Liver (tissue), 9 donors: ENCODE results near the gene CCDC81. TPM values are rescaled to one million over a fixed set of nuclear protein-coding genes. Genes with fewer than 3 reads are reported as not detected.

Experiments used
- DNase-seq: peaks from one replicate; pipeline ENCODE4 v3.0.0-alpha.2; 2017; ENCODE audit warnings: low spot score
- H3K27ac ChIP-seq, 2 donors: one replicate each; pipeline ENCODE4 v1.7.0; 2013; ENCODE audit warnings: inconsistent platforms in 2 of 2, low read length in 2 of 2, control low read depth in 1 of 2, low read depth in 1 of 2, mild to moderate bottlenecking in 1 of 2
- H3K27me3 ChIP-seq, 4 donors: one replicate each; pipeline versions ENCODE4 v1.6.1 to v1.7.0; 2013; ENCODE audit warnings: low read length in 3 of 4, inconsistent platforms in 1 of 4, mild to moderate bottlenecking in 1 of 4, moderate library complexity in 1 of 4; ENCODE audit not compliant: control insufficient read depth in 4 of 4, insufficient read depth in 4 of 4
- H3K36me3 ChIP-seq, 4 donors: one replicate each; pipeline versions ENCODE4 v1.6.1 to v1.7.0; 2013; ENCODE audit warnings: low read length in 3 of 4, mild to moderate bottlenecking in 3 of 4, low read depth in 1 of 4, moderate library complexity in 1 of 4; ENCODE audit not compliant: control insufficient read depth in 4 of 4, insufficient read depth in 3 of 4
- H3K4me1 ChIP-seq, 4 donors: one replicate each; pipeline versions ENCODE4 v1.6.1 to v1.7.0; 2013; ENCODE audit warnings: low read length in 3 of 4, mild to moderate bottlenecking in 3 of 4, moderate library complexity in 1 of 4; ENCODE audit not compliant: control insufficient read depth in 4 of 4, insufficient read depth in 4 of 4
- H3K4me3 ChIP-seq, 3 donors: one replicate each; pipeline versions ENCODE4 v1.6.1 to v1.7.0; 2013; ENCODE audit warnings: low read length in 3 of 3, control low read depth in 1 of 3, low read depth in 1 of 3, mild to moderate bottlenecking in 1 of 3
- H3K9ac ChIP-seq, 2 donors: one replicate each; pipeline ENCODE4 v1.7.0; 2013; ENCODE audit warnings: low read length in 2 of 2, mild to moderate bottlenecking in 2 of 2, moderate library complexity in 2 of 2, control low read depth in 1 of 2, low read depth in 1 of 2
- H3K9me3 ChIP-seq, 4 donors: one replicate each; pipeline versions ENCODE4 v1.6.1 to v1.7.0; 2013; ENCODE audit warnings: low read length in 3 of 4; ENCODE audit not compliant: control insufficient read depth in 4 of 4
- EGR1 ChIP-seq, 2 donors: IDR thresholded peaks; 2 replicates each; pipeline ENCODE4 v1.6.1; 2016 to 2018; ENCODE audit warnings: antibody characterized with exemption in 2 of 2, low read depth in 2 of 2
- FOXA1 ChIP-seq: IDR thresholded peaks from 2 replicates; pipeline ENCODE4 v1.6.1; 2016; ENCODE audit warnings: antibody characterized with exemption
- FOXA2 ChIP-seq: IDR thresholded peaks from 2 replicates; pipeline ENCODE4 v1.6.1; 2016; ENCODE audit warnings: antibody characterized with exemption
- GABPA ChIP-seq, 2 donors: IDR thresholded peaks in 1 of 2; conservative IDR thresholded peaks in 1 of 2; 2 replicates each; pipeline ENCODE4 v1.6.1; 2016; ENCODE audit warnings: antibody characterized with exemption in 2 of 2, mild to moderate bottlenecking in 1 of 2, moderate library complexity in 1 of 2
- HNF4A ChIP-seq, 2 donors: conservative IDR thresholded peaks; 2 replicates each; pipeline ENCODE4 v1.6.1; 2016; ENCODE audit warnings: antibody characterized with exemption in 2 of 2, mild to moderate bottlenecking in 2 of 2
- HNF4G ChIP-seq: IDR thresholded peaks from 2 replicates; pipeline ENCODE4 v1.6.1; 2016; ENCODE audit warnings: antibody characterized with exemption
- JUND ChIP-seq, 2 donors: IDR thresholded peaks; 2 replicates each; pipeline ENCODE4 v1.6.1; 2016; ENCODE audit warnings: antibody characterized with exemption in 2 of 2
- NR2F2 ChIP-seq: IDR thresholded peaks from 2 replicates; pipeline ENCODE4 v1.6.1; 2016; ENCODE audit warnings: antibody characterized with exemption
- RAD21 ChIP-seq, 2 donors: IDR thresholded peaks; 2 replicates each; pipeline ENCODE4 v1.6.1; 2016; ENCODE audit warnings: antibody characterized with exemption in 2 of 2, mild to moderate bottlenecking in 2 of 2
- RXRA ChIP-seq, 2 donors: IDR thresholded peaks; 2 replicates each; pipeline ENCODE4 v1.6.1; 2017 to 2018; ENCODE audit warnings: antibody characterized with exemption in 2 of 2, mild to moderate bottlenecking in 1 of 2
- SP1 ChIP-seq: IDR thresholded peaks from 2 replicates; pipeline ENCODE4 v1.6.1; 2018; ENCODE audit warnings: antibody characterized with exemption, mild to moderate bottlenecking
- TAF1 ChIP-seq: conservative IDR thresholded peaks from 2 replicates; pipeline ENCODE4 v1.6.1; 2016; ENCODE audit warnings: antibody characterized with exemption, mild to moderate bottlenecking
- YY1 ChIP-seq: IDR thresholded peaks from 2 replicates; pipeline ENCODE4 v1.6.1; 2016; ENCODE audit warnings: antibody characterized with exemption, mild to moderate bottlenecking
- WGBS: extraction: QIAGEN DNeasy Blood & Tissue Kit; methylation state at CpG from one replicate; pipeline ENCODE4 v1.1.7; 2013; 5-methylcytosine and 5-hydroxymethylcytosine counted together
- polyA plus RNA-seq, 2 donors: library from polyadenylated mRNA; stranded (reverse) in 1 of 2; unstranded in 1 of 2; fragments of 200-250 nt in 1 of 2; fragments of >200 nt in 1 of 2; fragmentation: Nextera tagmentation in 1 of 2; extraction: Ambion mirVana in 1 of 2; gene quantifications; one replicate each; pipeline versions ENCODE4 v1.2.1 to v1.2.3, GENCODE V29; 2013 to 2015
- total RNA-seq, 2 donors: library from RNA; depleted of rRNA; stranded (reverse); fragments of >200 nt; gene quantifications; one replicate each; pipeline ENCODE4 v1.2.3, GENCODE V29; 2014
- TF ChIP-seq, protein P1 (sequence below): IDR thresholded peaks from 2 replicates; pipeline ENCODE4 v1.6.1; 2016; ENCODE audit warnings: antibody characterized with exemption
- TF ChIP-seq, protein P2 (sequence below): IDR thresholded peaks from 2 replicates; pipeline ENCODE4 v1.6.1; 2016; ENCODE audit warnings: antibody characterized with exemption
- TF ChIP-seq, protein P3 (sequence below): IDR thresholded peaks from 2 replicates; pipeline ENCODE4 v1.6.1; 2016; ENCODE audit warnings: antibody characterized with exemption
- TF ChIP-seq, protein P4 (sequence below): fragments of 150-350 bp; IDR thresholded peaks from 2 replicates; pipeline ENCODE4 v1.5.1; 2017; ENCODE audit warnings: improper control_type of control experiment, low read depth, low read length; ENCODE audit not compliant: missing input control
- TF ChIP-seq, protein P5 (sequence below): IDR thresholded peaks from 2 replicates; pipeline ENCODE4 v1.6.1; 2016; ENCODE audit warnings: antibody characterized with exemption, mild to moderate bottlenecking
- donor health status: healthy.
- donor health status: healthy.
- donor health status: healthy.
- donor health status: healthy.
- donor health status: healthy.

The CCDC81 gene
- total and polyA plus RNA-seq, 4 donors = 0.32 to 1.1 (median 0.67) TPM; not detected in 1

DNA sequence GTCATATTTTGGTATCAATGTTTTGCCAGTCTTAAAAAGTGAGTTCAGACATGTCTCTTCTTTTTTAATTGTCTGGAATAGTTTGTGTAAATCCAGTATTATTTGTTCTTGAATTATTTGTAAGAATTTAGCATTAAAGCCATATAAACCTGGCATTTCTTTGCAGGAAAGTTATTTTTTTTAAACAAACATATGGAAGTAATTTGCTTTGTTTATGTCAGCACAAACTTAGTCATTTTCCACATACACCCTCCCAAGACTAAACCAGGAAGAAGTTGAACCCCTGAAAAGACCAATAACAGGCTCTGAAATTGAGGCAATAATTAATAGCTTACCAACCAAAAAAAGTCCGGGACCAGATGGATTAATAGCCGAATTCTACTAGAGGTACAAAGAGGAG, 9.1 kb upstream of the CCDC81 start:
- 90% methylated on average over 2 of the region's 2 CpGs for WGBS
- no peak overlapping the region for H3K4me3 ChIP-seq
- no peaks in the 10 kb centered on the region for H3K36me3 ChIP-seq
- DNase-seq = no peak
- H3K9me3 ChIP-seq = peaks cover 0 to 3% (median 0%) of the 10 kb centered on the region in 4 donors
- H3K27me3 ChIP-seq = no peaks in the 10 kb centered on the region
- no peaks in the 10 kb centered on the region for H3K4me1 ChIP-seq
- no peak overlapping the region for H3K9ac ChIP-seq
- no peak overlapping the region for H3K27ac ChIP-seq
- TF ChIP-seq EGR1 (IDR thresholded peaks at IDR 0.05; ENCODE audit: low read depth in 2 of 2) = no peak

DNA sequence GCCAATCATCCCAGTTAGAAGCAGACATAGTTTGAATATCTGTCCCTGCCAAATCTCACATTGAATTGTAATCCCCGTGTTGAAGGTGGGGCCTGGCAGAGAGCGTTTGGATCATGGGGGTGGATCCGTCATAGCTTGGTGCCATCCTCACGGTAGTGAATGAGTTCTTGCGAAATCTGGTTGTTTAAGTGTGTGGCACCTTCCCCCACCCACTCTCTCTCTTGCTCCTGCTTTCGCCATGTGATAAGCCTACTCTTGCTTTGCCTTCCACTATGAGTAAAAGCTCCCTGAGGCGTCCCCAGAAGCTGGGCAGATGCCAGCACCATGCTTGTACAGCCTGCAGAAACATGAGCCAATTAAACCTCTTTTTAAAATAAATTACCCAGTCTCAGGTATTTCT, 5.0 kb upstream of the CCDC81 start:
- no peak overlapping the region for H3K4me3 ChIP-seq
- DNase-seq = no peak
- no peak overlapping the region for H3K27ac ChIP-seq
- WGBS = 92% methylated on average over 7 of the region's 7 CpGs
- TF ChIP-seq, protein P1, sequence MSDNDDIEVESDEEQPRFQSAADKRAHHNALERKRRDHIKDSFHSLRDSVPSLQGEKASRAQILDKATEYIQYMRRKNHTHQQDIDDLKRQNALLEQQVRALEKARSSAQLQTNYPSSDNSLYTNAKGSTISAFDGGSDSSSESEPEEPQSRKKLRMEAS = no peak
- TF ChIP-seq RAD21 (IDR thresholded peaks at IDR 0.05) (no peak), YY1 (no peak), FOXA2 (no peak), JUND (IDR thresholded peaks at IDR 0.05) (no peak), GABPA (IDR thresholded peaks at IDR 0.05 in 1 of 2, conservative IDR thresholded peaks at IDR 0.05 in 1 of 2) (no peak), EGR1 (IDR thresholded peaks at IDR 0.05; ENCODE audit: low read depth in 2 of 2) (no peak), SP1 (no peak), FOXA1 (no peak), HNF4G (no peak), HNF4A (conservative IDR thresholded peaks at IDR 0.05) (no peak), RXRA (IDR thresholded peaks at IDR 0.05) (no peak), TAF1 (no peak), NR2F2 (no peak)
- TF ChIP-seq, protein P2, sequence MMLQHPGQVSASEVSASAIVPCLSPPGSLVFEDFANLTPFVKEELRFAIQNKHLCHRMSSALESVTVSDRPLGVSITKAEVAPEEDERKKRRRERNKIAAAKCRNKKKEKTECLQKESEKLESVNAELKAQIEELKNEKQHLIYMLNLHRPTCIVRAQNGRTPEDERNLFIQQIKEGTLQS = no peak
- TF ChIP-seq, protein P3, sequence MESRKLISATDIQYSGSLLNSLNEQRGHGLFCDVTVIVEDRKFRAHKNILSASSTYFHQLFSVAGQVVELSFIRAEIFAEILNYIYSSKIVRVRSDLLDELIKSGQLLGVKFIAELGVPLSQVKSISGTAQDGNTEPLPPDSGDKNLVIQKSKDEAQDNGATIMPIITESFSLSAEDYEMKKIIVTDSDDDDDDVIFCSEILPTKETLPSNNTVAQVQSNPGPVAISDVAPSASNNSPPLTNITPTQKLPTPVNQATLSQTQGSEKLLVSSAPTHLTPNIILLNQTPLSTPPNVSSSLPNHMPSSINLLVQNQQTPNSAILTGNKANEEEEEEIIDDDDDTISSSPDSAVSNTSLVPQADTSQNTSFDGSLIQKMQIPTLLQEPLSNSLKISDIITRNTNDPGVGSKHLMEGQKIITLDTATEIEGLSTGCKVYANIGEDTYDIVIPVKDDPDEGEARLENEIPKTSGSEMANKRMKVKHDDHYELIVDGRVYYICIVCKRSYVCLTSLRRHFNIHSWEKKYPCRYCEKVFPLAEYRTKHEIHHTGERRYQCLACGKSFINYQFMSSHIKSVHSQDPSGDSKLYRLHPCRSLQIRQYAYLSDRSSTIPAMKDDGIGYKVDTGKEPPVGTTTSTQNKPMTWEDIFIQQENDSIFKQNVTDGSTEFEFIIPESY = no peak
- TF ChIP-seq, protein P4, sequence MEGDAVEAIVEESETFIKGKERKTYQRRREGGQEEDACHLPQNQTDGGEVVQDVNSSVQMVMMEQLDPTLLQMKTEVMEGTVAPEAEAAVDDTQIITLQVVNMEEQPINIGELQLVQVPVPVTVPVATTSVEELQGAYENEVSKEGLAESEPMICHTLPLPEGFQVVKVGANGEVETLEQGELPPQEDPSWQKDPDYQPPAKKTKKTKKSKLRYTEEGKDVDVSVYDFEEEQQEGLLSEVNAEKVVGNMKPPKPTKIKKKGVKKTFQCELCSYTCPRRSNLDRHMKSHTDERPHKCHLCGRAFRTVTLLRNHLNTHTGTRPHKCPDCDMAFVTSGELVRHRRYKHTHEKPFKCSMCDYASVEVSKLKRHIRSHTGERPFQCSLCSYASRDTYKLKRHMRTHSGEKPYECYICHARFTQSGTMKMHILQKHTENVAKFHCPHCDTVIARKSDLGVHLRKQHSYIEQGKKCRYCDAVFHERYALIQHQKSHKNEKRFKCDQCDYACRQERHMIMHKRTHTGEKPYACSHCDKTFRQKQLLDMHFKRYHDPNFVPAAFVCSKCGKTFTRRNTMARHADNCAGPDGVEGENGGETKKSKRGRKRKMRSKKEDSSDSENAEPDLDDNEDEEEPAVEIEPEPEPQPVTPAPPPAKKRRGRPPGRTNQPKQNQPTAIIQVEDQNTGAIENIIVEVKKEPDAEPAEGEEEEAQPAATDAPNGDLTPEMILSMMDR = no peak
- TF ChIP-seq, protein P5, sequence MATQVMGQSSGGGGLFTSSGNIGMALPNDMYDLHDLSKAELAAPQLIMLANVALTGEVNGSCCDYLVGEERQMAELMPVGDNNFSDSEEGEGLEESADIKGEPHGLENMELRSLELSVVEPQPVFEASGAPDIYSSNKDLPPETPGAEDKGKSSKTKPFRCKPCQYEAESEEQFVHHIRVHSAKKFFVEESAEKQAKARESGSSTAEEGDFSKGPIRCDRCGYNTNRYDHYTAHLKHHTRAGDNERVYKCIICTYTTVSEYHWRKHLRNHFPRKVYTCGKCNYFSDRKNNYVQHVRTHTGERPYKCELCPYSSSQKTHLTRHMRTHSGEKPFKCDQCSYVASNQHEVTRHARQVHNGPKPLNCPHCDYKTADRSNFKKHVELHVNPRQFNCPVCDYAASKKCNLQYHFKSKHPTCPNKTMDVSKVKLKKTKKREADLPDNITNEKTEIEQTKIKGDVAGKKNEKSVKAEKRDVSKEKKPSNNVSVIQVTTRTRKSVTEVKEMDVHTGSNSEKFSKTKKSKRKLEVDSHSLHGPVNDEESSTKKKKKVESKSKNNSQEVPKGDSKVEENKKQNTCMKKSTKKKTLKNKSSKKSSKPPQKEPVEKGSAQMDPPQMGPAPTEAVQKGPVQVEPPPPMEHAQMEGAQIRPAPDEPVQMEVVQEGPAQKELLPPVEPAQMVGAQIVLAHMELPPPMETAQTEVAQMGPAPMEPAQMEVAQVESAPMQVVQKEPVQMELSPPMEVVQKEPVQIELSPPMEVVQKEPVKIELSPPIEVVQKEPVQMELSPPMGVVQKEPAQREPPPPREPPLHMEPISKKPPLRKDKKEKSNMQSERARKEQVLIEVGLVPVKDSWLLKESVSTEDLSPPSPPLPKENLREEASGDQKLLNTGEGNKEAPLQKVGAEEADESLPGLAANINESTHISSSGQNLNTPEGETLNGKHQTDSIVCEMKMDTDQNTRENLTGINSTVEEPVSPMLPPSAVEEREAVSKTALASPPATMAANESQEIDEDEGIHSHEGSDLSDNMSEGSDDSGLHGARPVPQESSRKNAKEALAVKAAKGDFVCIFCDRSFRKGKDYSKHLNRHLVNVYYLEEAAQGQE = no peak
- no peaks in the 10 kb centered on the region for H3K27me3 ChIP-seq
- no peaks in the 10 kb centered on the region for H3K9me3 ChIP-seq
- no peaks in the 10 kb centered on the region for H3K36me3 ChIP-seq
- H3K4me1 ChIP-seq = no peaks in the 10 kb centered on the region
- H3K9ac ChIP-seq = no peak overlapping the region
